Prostate gland (tissue), 2 donors: ENCODE results near the gene TESK2. TPM values are rescaled to one million over a fixed set of nuclear protein-coding genes. Genes with fewer than 3 reads are reported as not detected.

Experiments used
- DNase-seq: peaks from one replicate; pipeline ENCODE4 v3.0.0-alpha.2; 2019; ENCODE audit warnings: low spot score
- H3K27ac ChIP-seq, 2 donors: fragments of 200-600 bp; sonication (generic); 2 replicates each; pipeline ENCODE4 v1.5.1; 2017 to 2019
- H3K27me3 ChIP-seq: fragments of 200-600 bp; sonication (generic); replicated peaks from 2 replicates; pipeline ENCODE4 v1.5.1; 2019; ENCODE audit not compliant: insufficient read depth
- H3K36me3 ChIP-seq, 2 donors: fragments of 200-600 bp; sonication (generic); 1 replicate in 1 of 2; 2 replicates in 1 of 2; pipeline versions ENCODE4 v1.5.1 to v1.8.1; 2017 to 2019
- H3K4me1 ChIP-seq: fragments of 200-600 bp; sonication (generic); replicated peaks from 2 replicates; pipeline ENCODE4 v1.5.1; 2019
- H3K4me3 ChIP-seq, 2 donors: fragments of 200-600 bp; sonication (generic); 2 replicates each; pipeline ENCODE4 v1.5.1; 2017 to 2019
- H3K9me3 ChIP-seq: fragments of 200-600 bp; sonication (generic); 2 replicates; pipeline ENCODE4 v1.5.1; 2017
- POLR2A ChIP-seq: fragments of 450-650 bp; IDR thresholded peaks from one replicate; pipeline ENCODE4 v1.6.1; 2016; ENCODE audit warnings: antibody characterized with exemption, mild to moderate bottlenecking
- POLR2AphosphoS5 ChIP-seq: sonication (generic); formaldehyde crosslinking; IDR thresholded peaks from one replicate; pipeline ENCODE4 v1.6.1; 2017; ENCODE audit warnings: antibody characterized with exemption
- WGBS: methylation state at CpG from one replicate; pipeline ENCODE4 v1.1.5; 2018; 5-methylcytosine and 5-hydroxymethylcytosine counted together
- intact Hi-C: fragments of 100-400 bp; cut with DNase I; formaldehyde crosslinking; loops from one replicate; pipeline ENCODE4 v1.14.2; 2022
- total RNA-seq, 2 donors: library from RNA; depleted of rRNA; stranded (reverse); fragments of >200 nt; gene quantifications; one replicate each; pipeline ENCODE4 v1.1.0, GENCODE V29; 2016
- TF ChIP-seq, protein P1 (sequence below), 4 experiments: fragments of 200-600 bp in 2 of 4; fragments of 450-650 bp in 2 of 4; sonication (generic) in 2 of 4; IDR thresholded peaks; 1 replicate in 3 of 4; 2 replicates in 1 of 4; pipeline ENCODE4 v1.5.1; 2016 to 2019; ENCODE audit warnings: antibody characterized with exemption in 4 of 4, mild to moderate bottlenecking in 2 of 4, moderate library complexity in 2 of 4

Gene TESK2
- total RNA-seq, 2 donors from 2014 or later = 21.4 to 26.4 TPM

DNA sequence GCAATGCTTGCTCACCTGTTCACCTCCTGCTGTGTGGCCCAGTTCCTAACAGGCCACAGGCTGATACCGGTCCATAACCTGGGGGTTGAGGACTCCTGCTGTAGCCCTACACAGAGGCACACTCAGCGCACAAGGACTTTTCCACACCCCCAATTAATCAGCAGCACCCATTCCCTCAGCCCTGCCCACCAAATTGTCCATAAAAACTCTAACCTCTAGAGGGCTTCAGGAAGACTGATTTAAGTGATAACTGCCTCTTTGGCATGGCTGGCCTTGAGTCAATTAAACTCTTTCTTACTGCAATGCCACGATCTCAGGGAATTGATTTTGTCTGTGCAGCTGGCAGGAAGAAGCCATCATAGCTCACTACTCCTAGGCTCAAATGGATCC, 79.5 kb downstream of the TESK2 start:
- Histone ChIP-seq H3K4me1 (no peaks in the 10 kb centered on the region), H3K27ac (no peak overlapping the region), H3K27me3 (no peaks in the 10 kb centered on the region), H3K4me3 (no peak overlapping the region), H3K36me3 (no peaks in the 10 kb centered on the region), H3K9me3 (no peaks in the 10 kb centered on the region)
- intact Hi-C loops = no loop called here
- TF ChIP-seq POLR2A = no peak
- TF ChIP-seq, protein P1, sequence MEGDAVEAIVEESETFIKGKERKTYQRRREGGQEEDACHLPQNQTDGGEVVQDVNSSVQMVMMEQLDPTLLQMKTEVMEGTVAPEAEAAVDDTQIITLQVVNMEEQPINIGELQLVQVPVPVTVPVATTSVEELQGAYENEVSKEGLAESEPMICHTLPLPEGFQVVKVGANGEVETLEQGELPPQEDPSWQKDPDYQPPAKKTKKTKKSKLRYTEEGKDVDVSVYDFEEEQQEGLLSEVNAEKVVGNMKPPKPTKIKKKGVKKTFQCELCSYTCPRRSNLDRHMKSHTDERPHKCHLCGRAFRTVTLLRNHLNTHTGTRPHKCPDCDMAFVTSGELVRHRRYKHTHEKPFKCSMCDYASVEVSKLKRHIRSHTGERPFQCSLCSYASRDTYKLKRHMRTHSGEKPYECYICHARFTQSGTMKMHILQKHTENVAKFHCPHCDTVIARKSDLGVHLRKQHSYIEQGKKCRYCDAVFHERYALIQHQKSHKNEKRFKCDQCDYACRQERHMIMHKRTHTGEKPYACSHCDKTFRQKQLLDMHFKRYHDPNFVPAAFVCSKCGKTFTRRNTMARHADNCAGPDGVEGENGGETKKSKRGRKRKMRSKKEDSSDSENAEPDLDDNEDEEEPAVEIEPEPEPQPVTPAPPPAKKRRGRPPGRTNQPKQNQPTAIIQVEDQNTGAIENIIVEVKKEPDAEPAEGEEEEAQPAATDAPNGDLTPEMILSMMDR (IDR thresholded peaks at IDR 0.05) = no peak
- TF ChIP-seq POLR2AphosphoS5 = no peak
- 72% methylated on average over 3 of the region's 3 CpGs for WGBS
- no peak for DNase-seq

DNA sequence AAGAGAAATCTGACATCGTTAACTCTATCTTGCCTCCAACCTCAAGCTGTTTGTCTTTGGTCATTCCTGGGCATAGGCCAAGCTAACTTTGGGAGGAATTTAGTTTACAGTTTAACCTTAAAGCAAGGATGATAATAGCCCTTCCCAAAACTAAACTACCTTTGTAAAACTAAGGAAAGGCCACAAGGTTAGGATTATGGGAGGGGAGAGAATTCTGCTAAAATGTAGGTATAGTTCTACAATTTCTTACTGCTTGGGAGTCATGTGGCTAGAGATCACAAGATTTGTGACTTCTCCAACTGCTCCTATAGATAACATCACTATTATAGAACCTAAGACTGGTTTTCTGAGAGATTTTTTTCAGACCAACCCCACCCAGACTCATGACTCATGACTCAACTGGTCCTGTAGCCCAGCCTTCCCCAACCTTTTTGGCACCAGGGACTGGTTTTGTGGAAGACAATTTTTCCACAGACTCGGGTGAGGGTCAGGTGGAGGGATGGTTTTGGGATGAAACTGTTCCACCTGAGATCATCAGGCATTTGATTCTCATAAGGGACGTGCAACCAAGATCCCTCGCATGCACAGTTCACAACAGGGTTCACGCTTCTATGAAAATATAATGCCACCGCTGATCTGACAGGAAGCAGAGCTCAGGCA, 80.0 kb downstream of the TESK2 start:
- Histone ChIP-seq H3K27ac (no peak overlapping the region), H3K9me3 (no peaks in the 10 kb centered on the region), H3K36me3 (no peaks in the 10 kb centered on the region), H3K4me1 (no peaks in the 10 kb centered on the region), H3K27me3 (no peaks in the 10 kb centered on the region), H3K4me3 (no peak overlapping the region)
- 91% methylated on average over 6 of the region's 6 CpGs for whole genome bisulfite sequencing
- intact Hi-C loops = no loop called here
- no peak for DNase-seq
- TF ChIP-seq, protein P1 (IDR thresholded peaks at IDR 0.05) = no peak
- TF ChIP-seq POLR2AphosphoS5 (no peak), POLR2A (no peak)

DNA sequence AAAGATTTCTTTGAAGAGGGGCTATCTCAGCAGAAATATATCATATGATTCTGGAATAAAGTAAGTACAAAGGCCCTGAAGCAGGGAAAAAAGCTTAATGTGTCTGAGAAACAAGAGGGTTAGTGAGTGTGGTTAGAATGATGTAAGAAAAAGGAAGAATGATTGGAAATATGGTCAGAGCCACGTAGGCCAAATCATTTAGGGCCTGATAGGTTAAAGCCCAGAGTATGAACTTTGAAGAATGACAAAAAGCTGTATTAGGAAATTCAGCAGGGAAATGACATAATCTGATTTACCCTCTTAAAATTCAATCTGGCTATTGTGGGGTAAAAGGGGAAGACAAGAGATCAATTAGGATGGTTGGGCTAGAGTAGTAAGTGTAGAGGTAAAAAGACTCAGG, 81.7 kb downstream of the TESK2 start:
- no peak overlapping the region for H3K4me3 ChIP-seq
- H3K9me3 ChIP-seq = no peaks in the 10 kb centered on the region
- no peak for DNase-seq
- no peak for TF ChIP-seq POLR2AphosphoS5
- no peak overlapping the region for H3K27ac ChIP-seq
- 91% methylated on average over 1 of the region's 1 CpG for WGBS
- no peaks in the 10 kb centered on the region for H3K36me3 ChIP-seq
- H3K27me3 ChIP-seq = no peaks in the 10 kb centered on the region
- H3K4me1 ChIP-seq = no peaks in the 10 kb centered on the region
- intact Hi-C loops = no loop called here

DNA sequence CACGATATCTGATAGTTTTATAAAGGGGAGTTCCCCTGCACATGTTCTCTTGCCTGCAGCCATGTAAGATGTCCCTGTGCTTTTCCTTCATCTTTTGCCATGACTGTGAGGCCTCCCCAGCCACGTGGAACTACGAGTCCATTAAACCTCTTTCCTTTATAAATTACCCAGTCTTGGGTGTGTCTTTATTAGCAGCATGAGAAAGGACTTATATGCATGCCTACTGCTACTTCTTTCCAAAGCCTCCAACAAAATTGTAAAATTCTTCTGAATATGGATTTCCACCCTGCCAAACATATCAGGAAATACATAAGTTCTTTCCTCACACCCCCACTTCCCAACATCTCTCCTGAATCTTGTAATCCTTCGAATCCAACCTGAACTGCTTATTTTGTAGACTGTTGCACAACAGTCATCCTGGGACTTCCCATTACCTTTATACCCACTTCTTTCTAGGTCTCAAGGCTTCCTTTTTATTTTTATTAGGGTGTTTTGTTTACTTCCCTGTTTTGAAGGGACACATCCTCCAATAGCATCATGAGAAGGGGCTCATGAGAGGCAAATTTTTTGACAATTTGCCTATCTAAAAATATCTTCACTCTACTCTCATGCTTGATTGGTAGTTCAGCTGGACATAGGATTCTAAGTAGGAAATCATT, 83.2 kb downstream of the TESK2 start:
- H3K4me3 ChIP-seq = no peak overlapping the region
- H3K27ac ChIP-seq = no peak overlapping the region
- H3K4me1 ChIP-seq = no peaks in the 10 kb centered on the region
- 68% methylated on average over 4 of the region's 4 CpGs for WGBS
- no peak for DNase-seq
- no peaks in the 10 kb centered on the region for H3K27me3 ChIP-seq
- intact Hi-C loops = no loop called here
- H3K36me3 ChIP-seq = no peaks in the 10 kb centered on the region
- H3K9me3 ChIP-seq = no peaks in the 10 kb centered on the region
- TF ChIP-seq POLR2AphosphoS5 (no peak), POLR2A (no peak)
- TF ChIP-seq, protein P1 (IDR thresholded peaks at IDR 0.05) = no peak

DNA sequence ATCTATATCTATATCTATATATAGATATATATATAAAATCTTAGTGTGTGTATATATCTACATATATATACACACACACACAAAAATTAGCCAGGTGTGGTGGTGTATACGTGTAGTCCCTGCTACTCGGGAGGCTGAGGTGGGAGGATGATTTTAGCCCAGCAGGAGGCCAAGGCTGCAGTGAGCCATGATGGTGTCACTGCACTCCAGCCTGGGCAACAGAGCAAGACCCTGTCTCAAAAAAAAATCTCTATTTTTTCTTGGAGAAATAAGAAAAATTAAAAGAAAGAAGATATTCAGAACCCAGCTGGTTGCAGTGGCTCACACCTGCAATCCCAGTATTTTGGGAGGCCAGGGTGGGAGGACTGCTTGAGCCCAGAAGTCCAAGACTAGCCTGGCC, 85.3 kb downstream of the TESK2 start:
- Histone ChIP-seq H3K4me1 (no peaks in the 10 kb centered on the region), H3K27ac (no peak overlapping the region), H3K27me3 (no peaks in the 10 kb centered on the region), H3K4me3 (no peak overlapping the region), H3K36me3 (no peaks in the 10 kb centered on the region), H3K9me3 (no peaks in the 10 kb centered on the region)
- 100% methylated on average over 2 of the region's 2 CpGs for WGBS
- TF ChIP-seq POLR2A (no peak), POLR2AphosphoS5 (no peak)
- TF ChIP-seq, protein P1 (IDR thresholded peaks at IDR 0.05) = no peak
- DNase-seq = no peak
- intact Hi-C loops = no loop called here
